RWPE2 (cell line): Measurements from ENCODE around the gene LITAF.

Experiments used
- ATAC-seq: fragments of 200-7000 bp; cut with Tn5 transposase; 3 replicates; pipeline ENCODE4 v1.9.1; 2021; ENCODE audit warnings: low read depth
- DNase-seq: peaks from one replicate; pipeline ENCODE4 v3.0.0-alpha.2; 2020; ENCODE audit warnings: low spot score
- H3K27ac ChIP-seq: fragments of 450-650 bp; 2 replicates; pipeline ENCODE4 v1.5.1; 2017; ENCODE audit warnings: mild to moderate bottlenecking; ENCODE audit not compliant: poor library complexity, severe bottlenecking
- H3K27me3 ChIP-seq: fragments of 250-450 bp; sonication (Bioruptor Pico); 2 replicates; pipeline ENCODE4 v1.5.1; 2021; ENCODE audit warnings: mild to moderate bottlenecking, moderate library complexity; ENCODE audit not compliant: insufficient read depth, poor library complexity, severe bottlenecking
- H3K36me3 ChIP-seq: fragments of 250-450 bp; sonication (Bioruptor Pico); 2 replicates; pipeline ENCODE4 v1.5.1; 2020; ENCODE audit warnings: low read depth, mild to moderate bottlenecking, moderate library complexity
- H3K4me1 ChIP-seq: fragments of 250-450 bp; sonication (Bioruptor Pico); 2 replicates; pipeline ENCODE4 v1.5.1; 2021; ENCODE audit warnings: mild to moderate bottlenecking, moderate library complexity; ENCODE audit not compliant: insufficient read depth, poor library complexity, severe bottlenecking
- H3K4me3 ChIP-seq: fragments of 250-450 bp; sonication (Bioruptor Pico); 2 replicates; pipeline ENCODE4 v1.5.1; 2021; ENCODE audit warnings: mild to moderate bottlenecking, moderate library complexity; ENCODE audit not compliant: severe bottlenecking
- H3K9me3 ChIP-seq: fragments of 250-450 bp; sonication (Bioruptor Pico); 2 replicates; pipeline ENCODE4 v1.5.1; 2021; ENCODE audit warnings: mild to moderate bottlenecking, moderate library complexity; ENCODE audit not compliant: severe bottlenecking
- TF ChIP-seq, protein P1 (sequence below): fragments of 450-650 bp; IDR thresholded peaks from one replicate; pipeline ENCODE4 v1.5.1; 2017; ENCODE audit warnings: mild to moderate bottlenecking, moderate library complexity; ENCODE audit not compliant: poor library complexity, severe bottlenecking

Gene LITAF

DNA sequence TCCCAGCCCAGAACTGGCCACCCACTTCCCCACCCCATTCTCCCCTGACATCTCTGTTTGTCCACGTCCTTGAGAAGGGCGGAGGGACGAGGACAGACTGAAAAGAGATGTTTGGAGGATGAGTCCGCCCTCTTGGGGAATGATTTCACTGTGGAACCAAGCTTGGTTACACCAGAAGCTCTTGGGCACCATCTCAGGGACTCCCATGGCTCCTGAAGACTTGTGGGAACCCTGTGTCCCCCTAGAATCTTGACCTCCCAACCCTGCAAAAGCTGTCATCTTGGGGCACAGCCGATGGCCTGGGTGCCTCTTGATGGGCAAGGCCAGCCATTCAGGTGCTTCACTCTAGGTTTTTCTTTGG, 25.9 kb upstream of the LITAF start:
- H3K27ac ChIP-seq: peak overlapping the region; percentile 62
- TF ChIP-seq, protein P1, sequence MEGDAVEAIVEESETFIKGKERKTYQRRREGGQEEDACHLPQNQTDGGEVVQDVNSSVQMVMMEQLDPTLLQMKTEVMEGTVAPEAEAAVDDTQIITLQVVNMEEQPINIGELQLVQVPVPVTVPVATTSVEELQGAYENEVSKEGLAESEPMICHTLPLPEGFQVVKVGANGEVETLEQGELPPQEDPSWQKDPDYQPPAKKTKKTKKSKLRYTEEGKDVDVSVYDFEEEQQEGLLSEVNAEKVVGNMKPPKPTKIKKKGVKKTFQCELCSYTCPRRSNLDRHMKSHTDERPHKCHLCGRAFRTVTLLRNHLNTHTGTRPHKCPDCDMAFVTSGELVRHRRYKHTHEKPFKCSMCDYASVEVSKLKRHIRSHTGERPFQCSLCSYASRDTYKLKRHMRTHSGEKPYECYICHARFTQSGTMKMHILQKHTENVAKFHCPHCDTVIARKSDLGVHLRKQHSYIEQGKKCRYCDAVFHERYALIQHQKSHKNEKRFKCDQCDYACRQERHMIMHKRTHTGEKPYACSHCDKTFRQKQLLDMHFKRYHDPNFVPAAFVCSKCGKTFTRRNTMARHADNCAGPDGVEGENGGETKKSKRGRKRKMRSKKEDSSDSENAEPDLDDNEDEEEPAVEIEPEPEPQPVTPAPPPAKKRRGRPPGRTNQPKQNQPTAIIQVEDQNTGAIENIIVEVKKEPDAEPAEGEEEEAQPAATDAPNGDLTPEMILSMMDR: no peak
- no peak overlapping the region for H3K4me3 ChIP-seq
- peaks cover 30% of the 10 kb centered on the region for H3K4me1 ChIP-seq
- H3K36me3 ChIP-seq: no peaks in the 10 kb centered on the region
- no peaks in the 10 kb centered on the region for H3K9me3 ChIP-seq
- H3K27me3 ChIP-seq: no peaks in the 10 kb centered on the region
- no peak for ATAC-seq
- DNase-seq: no peak

DNA sequence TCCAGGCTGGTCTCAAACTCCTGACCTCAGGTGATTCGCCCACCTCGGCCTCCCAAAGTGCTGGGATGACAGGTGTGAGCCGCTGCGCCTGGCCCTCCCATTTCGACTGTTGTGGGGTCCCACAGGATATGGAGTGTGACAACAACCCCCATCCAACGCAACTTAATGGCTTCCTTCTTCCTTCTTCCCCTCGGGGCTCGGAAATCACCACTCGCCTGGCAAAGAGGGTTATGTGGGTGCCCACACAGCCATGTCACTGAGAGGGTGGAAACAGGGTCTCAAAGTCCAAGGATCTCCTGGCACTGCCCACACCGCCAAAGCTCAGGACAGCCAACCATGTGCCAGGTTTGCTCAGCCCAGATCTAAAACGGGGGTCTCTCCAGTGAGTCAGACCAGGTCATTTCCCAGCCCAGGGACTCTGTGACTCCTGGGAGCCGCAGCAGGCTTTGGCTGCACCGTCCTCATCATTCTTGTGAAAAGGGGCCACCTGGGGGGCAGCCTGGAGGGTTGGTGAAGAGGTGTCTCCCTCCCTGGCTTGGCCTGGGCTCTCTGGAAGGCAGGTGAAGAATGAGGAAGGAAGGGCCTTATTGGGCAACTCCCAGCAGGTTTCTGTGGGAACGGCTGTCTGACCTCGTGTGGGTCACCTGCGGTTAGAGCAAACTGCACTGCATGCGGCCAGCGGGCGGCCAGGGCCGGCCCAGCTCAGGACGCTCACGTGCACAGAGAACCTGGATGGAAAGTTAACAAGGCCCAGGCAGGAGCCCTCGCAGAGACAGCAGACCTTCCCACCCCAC, 25.3 kb upstream of the LITAF start:
- ATAC-seq (peak; percentile 62), DNase-seq (no peak)
- no peaks in the 10 kb centered on the region for H3K27me3 ChIP-seq
- H3K27ac ChIP-seq: peak overlapping the region; percentile 62
- TF ChIP-seq, protein P1: no peak
- H3K36me3 ChIP-seq: no peaks in the 10 kb centered on the region
- peaks cover 30% of the 10 kb centered on the region for H3K4me1 ChIP-seq
- no peaks in the 10 kb centered on the region for H3K9me3 ChIP-seq
- no peak overlapping the region for H3K4me3 ChIP-seq

DNA sequence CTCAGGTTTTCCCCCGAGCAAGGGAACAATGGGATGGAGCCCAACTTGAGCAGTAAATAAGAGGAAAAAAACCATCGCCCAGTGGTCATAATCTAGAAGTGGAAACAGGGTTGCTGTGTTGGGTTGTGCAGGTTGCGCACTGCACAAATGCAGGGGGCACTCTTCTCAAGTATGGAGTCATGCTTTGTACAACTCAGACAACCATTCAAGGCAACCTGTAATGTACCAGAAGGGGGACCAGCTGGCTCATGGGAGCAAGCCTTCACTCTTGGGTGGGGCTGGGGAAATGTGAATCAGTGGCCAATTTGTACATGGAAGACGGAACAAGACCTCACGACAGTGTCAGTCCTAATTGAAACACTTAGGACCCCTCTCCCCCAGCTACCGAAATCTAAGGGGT, 23.9 kb upstream of the LITAF start:
- H3K9me3 ChIP-seq: no peaks in the 10 kb centered on the region
- H3K36me3 ChIP-seq: no peaks in the 10 kb centered on the region
- no peaks in the 10 kb centered on the region for H3K27me3 ChIP-seq
- no peak overlapping the region for H3K4me3 ChIP-seq
- H3K4me1 ChIP-seq: peaks cover 28% of the 10 kb centered on the region
- DNase-seq: no peak
- H3K27ac ChIP-seq: no peak overlapping the region
- ATAC-seq: no peak
- TF ChIP-seq, protein P1: peak; percentile 11

DNA sequence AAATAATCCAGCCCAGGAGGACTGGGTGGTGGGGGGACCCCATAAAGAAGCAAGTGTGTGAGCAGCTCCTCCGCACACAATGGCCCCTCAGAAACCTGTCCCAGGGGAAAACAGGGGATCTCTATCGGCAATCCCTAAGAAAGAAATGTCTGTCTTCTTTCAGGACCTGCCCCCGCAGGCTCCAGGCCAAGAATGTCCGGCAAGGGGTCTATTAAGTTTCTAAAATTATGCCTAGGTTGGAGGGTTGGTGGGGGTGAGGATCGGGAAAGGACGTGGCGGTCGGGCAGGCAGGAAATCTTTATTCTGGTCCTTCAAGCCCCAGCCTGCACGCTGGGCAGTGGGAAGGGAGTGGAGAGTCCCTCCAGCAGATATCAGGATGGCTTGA, 23.4 kb upstream of the LITAF start:
- TF ChIP-seq, protein P1: no peak
- DNase-seq: no peak
- no peaks in the 10 kb centered on the region for H3K9me3 ChIP-seq
- H3K27ac ChIP-seq: no peak overlapping the region
- ATAC-seq: no peak
- H3K36me3 ChIP-seq: no peaks in the 10 kb centered on the region
- H3K27me3 ChIP-seq: no peaks in the 10 kb centered on the region
- peaks cover 23% of the 10 kb centered on the region for H3K4me1 ChIP-seq
- H3K4me3 ChIP-seq: no peak overlapping the region

DNA sequence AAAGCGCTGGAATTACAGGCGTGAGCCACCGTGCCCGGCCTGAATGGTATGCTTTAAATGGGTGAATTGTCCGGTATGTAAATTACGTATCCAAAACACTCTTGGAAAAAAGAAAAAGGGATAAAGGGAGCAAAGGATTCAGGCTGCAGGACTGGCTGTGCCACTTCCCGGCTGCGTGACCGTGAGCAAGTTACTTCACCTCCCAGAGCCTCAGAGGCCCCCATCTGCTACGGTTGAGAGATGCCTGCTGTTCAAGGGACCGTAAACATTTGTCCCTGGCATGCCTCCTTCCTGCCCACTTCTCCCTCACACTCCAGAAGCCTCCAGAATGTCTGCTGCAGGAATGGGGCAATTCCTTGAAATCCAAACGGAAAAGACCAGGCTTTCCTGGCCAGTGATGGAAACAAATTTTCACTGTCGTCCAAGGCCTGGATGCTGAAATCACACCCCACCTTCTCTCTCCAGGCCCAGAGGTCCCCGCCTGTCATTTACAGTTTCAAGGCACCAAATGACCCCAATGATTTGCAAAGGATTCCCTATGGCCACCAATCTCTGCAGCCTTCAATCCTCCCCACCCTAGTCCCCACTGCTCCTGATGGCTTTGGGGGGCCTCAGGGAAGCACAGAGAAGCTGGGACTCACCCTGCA, 22.9 kb upstream of the LITAF start:
- Histone ChIP-seq H3K27me3 (no peaks in the 10 kb centered on the region), H3K9me3 (no peaks in the 10 kb centered on the region), H3K27ac (no peak overlapping the region), H3K36me3 (no peaks in the 10 kb centered on the region), H3K4me3 (no peak overlapping the region), H3K4me1 (peaks cover 23% of the 10 kb centered on the region)
- ATAC-seq (no peak), DNase-seq (no peak)
- TF ChIP-seq, protein P1: no peak
